Keratinocyte (primary cell): ENCODE results near the gene SNX21.

Experiments used
- CTCF ChIP-seq, 3 experiments: IDR thresholded peaks in 1 of 3; conservative IDR thresholded peaks in 1 of 3; optimal IDR thresholded peaks in 1 of 3; 2 replicates in 2 of 3; 3 replicates in 1 of 3; pipeline versions ENCODE3 to v1.5.1; 2011; ENCODE audit warnings: low read length in 3 of 3, mild to moderate bottlenecking in 3 of 3, moderate library complexity in 2 of 3, control low read depth in 1 of 3, inconsistent platforms in 1 of 3; ENCODE audit not compliant: insufficient read depth in 2 of 3; ENCODE audit errors: extremely low read depth in 1 of 3
- EZH2 ChIP-seq: IDR thresholded peaks from one replicate; pipeline ENCODE4 v1.6.1; 2012; ENCODE audit warnings: inconsistent platforms, mild to moderate bottlenecking, low read length, moderate library complexity

GRCh38 chr20:45833883-45834796 is 541 bp downstream of the SNX21 start:
- no peak for TF ChIP-seq CTCF (optimal IDR thresholded peaks at IDR 0.05 in 1 of 3, IDR thresholded peaks at IDR 0.05 in 1 of 3, conservative IDR thresholded peaks at IDR 0.05 in 1 of 3; ENCODE audit: extremely low read depth in 1 of 3, insufficient read depth in 2 of 3, low read length in 3 of 3)
- TF ChIP-seq EZH2, result no peak
